ENCODE results near the gene SMIM30. TPM values are rescaled to one million over a fixed set of nuclear protein-coding genes. Genes with fewer than 3 reads are reported as not detected.

SMIM30 gene
- total RNA-seq, 4 donors from 2014 or later = 34.1 to 68.7 (median 49.8) TPM

Other genes with a start within 250 kb of the SMIM30 start
- 1 to 10 TPM in 2 of 4 donors, under 1 TPM in 1, not detected in 1; 0.88 to 1.7 (median 1.1) TPM for gene GPR85, start 31.7 kb downstream of the SMIM30 start, total RNA-seq

Measured in subcutaneous adipose tissue (tissue), 4 donors.